Activated CD4-positive, alpha-beta T cell treated with anti-CD3 and anti-CD28 coated beads, Interleukin-2, amount 50 U/mL, for 48 hours (primary cell): Measurements from ENCODE around the gene XPC.
"Not testable (repeated sequence)": the region's sequence is repeated elsewhere in the genome, so short reads cannot be mapped to it uniquely, and the experiment has no call there.

Experiments
- DNase-seq, 2 experiments: peaks; one replicate each; pipeline ENCODE4 v3.0.0-alpha.2; 2020

The XPC gene

GRCh38 chr3:14178247-14179113 lies at the start of gene XPC, which contains the start of gene LSM3:
TSS of gene XPC (minus strand) at chr3:14178601. CDS start at chr3:14178568, 33 bp downstream.
TSS of gene LSM3 (plus strand) at chr3:14178817. CDS start at chr3:14178861, 44 bp downstream.
- DNase-seq = peak; percentile 95 to 96

GRCh38 chr3:14227856-14228255 lies 49.5 kb upstream of the XPC start:
- DNase-seq = no peak

- not testable (repeated sequence) for DNase-seq
Observed at GRCh38 chr3:14226351-14226750, 48.0 kb upstream of the XPC start.

GRCh38 chr3:14225421-14225820 lies 47.0 kb upstream of the XPC start:
- DNase-seq = no peak

DNA sequence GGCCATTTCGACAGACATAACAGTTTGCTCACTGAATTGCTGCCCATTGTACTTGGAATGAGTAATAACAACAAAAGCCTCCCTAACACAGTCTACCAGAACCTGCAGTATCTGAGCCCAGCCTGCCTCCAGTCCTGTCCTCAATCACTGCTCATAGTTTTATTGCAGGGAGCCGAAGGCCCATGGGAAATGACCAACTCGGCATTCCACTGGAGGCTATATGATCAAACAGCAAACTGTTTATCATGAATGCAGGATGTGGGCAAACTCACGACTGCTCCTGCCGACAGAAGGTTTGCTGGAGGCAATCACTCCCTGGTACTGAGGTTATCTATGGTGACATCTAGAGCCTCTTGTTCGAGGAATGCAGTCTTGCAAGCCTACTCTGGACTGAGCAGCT lies 46.5 kb upstream of the XPC start:
- no peak for DNase-seq

GRCh38 chr3:14223595-14223994 lies 45.2 kb upstream of the XPC start:
- DNase-seq = no peak

DNA sequence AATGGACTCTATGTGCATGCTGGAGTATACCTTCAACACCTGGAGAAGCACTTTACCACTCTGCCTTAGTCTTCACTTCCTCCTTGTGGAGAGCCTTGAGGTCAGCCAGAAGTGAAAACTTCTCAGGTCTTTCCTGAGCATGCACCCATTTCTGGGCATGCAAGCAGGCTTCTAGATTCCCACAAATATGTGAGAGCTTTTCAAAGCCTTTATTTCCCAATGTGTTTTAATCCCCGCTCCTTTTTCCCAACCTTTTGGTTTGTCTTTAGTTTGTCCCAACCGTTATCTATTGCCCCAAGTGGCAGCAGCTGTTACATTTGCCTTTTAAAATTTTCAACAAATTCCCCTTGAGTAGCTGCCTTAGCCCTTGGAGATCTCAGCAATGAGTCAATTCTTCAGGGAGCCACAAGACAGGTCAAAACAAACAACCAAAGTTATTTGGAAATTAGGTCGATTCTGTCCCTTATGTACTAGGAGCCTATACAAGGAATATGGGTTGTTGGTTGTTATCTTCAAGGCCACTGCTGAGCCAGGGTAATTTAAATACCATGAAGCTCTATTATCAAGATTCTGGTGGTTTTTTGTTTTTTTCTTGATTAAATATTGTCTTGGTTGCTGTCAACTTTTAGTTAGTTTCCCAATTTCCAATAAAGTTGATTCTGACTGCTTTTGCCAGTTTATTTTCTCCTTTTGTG lies 44.6 kb upstream of the XPC start:
- DNase-seq = no peak

- no peak for DNase-seq
Observed at GRCh38 chr3:14222457-14222856, 44.1 kb upstream of the XPC start.

DNA sequence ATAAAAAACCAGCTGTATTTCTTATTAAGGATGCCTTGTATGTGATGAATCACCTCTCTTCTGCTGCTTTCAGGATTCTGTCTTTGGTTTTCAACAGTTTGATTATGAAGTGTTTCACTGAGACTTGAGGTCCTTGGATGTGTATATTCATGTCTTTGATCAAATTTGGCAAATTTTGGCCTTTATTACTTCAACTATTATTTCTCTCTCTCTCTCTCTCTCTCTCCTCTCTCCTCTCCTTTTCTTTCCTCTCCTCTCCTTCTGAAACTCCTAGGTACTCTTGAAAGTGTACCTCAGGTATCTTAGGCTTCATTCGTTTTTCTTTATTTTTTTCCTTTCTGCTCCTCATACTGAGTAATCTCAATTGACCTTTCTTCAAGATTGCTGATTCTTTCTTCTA lies 43.5 kb upstream of the XPC start:
- no peak for DNase-seq

GRCh38 chr3:14220933-14221332 lies 42.5 kb upstream of the XPC start:
- DNase-seq = no peak

DNA sequence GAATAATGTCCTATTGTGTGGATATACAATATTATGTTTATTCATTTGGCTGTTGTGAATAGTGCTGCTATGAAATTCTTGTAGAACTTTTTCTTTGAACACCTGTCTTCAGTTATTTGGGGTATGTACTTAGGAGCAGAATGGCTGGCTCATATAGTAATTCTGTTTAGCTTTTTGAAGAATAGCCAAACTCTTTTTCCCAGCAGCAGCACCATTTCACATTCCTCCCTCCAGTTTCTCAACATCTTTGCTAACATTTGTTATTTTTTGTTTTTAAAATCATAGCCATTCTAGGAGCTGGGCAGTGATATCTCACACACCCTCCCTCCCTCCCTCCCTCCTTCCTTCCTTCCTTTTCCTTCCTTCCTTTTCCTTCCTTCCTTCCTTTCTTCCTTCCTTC lies 40.0 kb upstream of the XPC start:
- no peak for DNase-seq

DNA sequence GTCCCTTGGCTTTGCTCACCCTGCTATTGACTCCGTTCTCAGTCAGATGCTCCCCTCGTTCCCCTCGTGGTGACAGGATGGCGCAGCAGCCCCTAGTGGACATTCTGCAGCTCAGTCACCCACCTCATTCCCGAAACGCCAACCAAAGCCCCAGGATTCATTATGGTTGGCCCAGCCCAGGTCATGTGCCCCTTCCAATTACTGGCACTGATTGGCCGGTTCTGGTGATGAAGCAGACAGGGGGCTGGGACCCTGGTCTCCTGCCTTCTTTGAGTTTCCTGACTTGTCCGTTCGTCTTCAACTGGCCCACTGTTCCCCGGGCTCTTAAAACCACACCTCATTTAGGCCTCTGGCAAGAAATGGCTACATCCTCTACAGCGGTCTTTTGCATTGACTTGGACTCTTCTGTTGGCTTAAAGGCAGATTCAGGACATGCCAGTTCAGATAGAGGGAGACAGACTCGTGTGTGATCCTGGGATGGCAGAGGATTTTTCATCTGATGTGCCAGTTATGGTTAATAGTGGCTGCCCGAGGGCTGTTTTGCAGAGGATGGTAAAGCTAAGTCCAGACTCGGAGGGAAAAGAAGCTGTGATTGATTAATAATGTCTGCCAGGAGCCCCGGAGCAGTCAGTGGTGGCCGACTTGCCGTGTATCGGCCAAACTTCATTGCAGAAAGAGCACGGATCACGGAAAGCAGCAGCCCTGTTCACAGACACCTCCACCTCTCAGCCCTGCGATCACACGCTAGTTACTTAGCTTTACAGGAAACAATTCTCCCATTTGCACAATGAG lies 38.1 kb upstream of the XPC start:
- DNase-seq = peak; percentile 64 to 73

DNA sequence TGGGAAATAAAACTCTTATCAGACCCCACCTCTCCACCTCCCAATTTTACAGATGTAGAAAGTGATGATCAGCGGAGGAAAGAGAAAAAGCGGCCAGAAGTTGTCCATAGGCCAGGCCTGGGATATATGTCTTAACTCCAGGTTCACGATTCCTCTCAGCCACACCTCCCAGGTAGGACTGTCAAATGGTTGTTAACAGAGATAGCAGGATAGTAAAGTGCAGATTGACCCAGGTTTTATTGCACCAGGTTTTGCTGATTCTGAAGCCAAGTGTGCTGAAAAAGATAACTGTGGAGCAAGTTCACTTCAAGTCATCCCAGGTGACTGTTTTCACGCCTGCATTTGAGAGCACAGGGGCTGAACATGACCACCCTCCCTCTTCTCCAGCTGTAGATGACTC lies 36.4 kb upstream of the XPC start:
- no peak for DNase-seq

GRCh38 chr3:14213066-14213774 lies 34.8 kb upstream of the XPC start:
- no peak for DNase-seq

DNA sequence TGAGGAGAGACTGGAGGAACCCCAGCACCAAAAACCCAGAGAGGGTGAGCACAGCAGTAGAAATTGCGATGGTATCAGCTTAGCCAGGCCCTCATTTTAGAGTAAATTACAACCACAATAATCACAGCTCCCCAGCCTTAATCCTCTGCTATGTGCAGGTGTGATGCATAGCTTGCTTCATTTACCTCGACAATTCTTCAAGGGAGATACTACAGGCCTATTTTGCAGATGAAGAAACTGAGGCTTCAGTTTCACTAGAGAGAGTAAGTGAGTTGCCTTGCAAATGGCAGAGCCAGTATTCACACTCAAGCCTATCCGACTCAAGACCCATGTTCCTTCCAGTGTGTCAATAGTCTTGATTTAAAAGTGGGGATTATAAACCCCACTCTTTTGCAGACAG lies 33.6 kb upstream of the XPC start:
- no peak for DNase-seq

- no peak for DNase-seq
Observed at GRCh38 chr3:14211621-14212020, 33.2 kb upstream of the XPC start.

DNA sequence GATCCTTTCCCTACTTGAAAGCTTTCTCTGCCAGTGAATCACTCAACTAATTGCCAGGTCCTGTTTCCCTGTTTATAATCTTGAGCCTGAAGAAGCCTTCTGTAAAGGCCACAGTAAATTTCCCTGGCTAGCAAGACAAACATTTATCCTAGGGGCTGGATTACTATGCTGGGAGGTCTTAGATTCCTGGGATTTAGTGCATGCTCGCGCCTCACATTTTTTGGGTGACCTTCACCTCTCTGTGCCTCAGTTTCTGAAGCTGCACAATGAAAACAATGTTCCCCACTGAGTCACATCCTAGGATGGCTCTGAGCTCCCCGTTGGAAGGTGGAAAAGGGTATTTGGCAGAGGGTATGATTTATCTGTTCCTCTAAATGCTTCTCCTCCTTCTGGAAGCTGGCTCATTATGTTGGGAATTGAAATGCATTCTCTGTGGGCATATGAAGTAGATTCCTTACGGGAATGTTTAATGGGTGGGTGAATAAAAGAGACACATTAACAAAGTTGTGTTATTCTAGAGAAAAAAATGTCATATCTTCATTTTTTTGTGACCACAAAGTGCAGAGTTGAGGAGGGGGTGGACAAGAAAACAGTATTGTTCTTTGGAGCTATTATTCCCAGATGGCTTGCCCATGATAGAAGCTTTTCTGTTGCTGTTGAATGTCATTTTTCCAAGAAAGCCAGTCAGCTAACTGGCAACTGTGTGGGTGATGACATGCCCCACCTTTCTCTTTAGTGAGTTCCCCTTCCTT lies 32.6 kb upstream of the XPC start:
- DNase-seq = no peak

DNA sequence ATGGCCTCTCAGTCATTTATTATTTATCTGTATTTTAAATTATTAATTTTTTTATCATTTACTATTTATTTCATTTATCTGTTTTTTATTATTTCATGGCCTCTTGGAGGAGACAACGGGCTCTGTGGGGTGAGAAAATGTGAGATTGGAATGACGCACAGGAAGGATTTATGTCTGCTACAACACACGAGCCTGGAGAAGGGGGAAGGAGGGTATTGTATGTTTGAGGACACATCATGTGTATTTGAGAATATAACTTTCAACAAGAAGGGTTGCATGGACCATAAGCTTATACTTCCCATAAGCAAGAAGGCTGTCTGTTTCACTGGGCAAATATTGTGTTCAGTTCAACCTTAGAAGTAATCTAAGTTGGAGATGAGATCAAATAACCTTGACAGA lies 31.9 kb upstream of the XPC start:
- no peak for DNase-seq

DNA sequence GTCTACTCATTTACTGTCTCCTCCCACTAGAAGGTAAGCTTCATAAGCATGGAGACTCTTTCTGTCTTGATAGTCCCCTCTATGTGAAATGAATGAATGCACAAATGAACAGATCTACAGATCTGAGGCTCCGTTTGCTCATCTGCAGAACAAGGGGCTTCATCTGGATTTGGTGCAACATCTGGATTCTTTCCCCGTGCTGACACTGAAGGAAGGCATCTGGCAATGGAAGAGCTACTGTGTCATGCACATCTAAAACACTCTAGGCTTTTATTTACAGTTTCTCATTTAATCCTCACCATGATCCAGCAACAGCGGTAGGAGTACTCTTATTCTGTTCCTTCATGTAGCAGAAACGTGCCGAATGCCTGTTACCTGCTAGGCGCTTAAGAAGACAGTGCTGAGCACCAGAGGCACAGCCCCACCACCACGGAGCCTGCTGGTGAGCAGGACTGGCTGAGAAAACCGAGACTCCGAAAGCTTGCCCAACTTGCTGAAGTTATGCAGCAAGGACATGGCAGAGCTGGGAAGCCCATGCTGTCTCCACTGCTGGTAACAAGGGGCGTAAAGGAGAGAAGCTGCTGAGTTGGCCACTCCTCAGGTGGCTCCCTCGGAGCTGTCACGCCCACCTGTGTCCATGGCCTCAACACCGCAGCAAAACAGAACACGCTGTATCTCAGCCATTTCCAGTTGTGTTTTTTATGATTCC lies 31.3 kb upstream of the XPC start:
- no peak for DNase-seq

DNA sequence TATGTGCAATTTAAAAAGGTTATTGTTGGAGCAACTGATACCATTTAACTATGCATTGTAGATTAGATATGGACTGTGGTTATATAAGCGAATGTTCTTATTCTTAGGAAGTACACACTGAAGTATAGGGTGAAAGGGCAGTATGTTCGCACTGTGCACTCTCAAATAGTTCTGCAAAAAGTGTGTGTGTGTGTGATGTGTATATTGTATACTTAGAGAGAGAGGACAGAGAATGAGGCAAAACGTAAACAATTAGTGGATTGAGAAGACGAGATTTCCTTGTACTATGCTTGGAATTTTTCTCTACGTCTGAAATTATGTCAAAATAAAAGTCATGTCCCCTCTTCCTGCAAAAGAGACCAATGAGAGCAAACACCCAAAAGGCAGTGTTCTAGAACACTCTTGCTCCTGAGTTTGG lies 30.6 kb upstream of the XPC start:
- no peak for DNase-seq

- no peak for DNase-seq
Observed at GRCh38 chr3:14208168-14208567, 29.8 kb upstream of the XPC start.
